ENCODE measurements around the gene BZW1.
A peak's percentile ranks its signal among the peaks of the same experiment; 100 is the strongest.

BZW1 gene

DNA sequence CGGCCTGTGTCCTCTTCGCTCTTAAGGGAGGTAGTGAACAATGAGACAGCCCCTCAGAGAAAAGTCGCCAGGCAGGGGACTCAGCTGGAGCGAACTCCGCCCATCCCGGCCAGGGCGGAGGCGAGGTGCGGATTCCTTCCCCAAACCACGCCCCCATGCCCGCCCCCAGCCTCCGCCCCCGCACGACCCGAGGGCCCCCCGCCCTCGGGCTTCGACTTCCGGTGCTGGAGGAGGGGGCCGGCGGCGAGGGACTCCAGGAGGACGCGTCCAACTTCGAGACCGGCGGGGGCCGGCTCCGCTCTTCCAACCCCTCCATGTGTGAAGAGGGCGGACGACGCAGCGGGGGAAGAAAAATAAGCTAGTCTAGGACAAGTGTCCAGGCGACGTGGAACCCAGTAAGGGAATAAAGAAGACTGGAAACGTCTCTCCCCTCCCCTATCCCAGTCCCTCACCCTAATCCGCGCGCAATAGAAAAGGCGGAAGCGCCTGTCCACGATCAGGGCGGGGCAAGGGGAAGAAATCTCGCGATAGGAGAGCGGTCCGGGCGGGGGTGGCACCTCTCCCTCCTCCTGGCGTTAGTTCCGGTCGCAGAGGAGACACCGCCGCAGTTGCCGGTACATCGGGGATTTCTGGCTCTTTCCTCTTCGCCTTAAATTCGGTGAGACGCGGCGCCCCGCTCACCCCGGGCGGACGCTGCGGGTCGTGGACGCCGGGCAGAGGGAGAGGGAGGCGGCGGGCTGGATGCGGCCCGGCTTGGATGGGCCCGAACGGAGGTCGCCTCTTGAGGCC, at the start of gene BZW1:
Gene BZW1, plus strand, starts transcription at position 578 of the 789 bp plus-strand sequence. CDS start 1,308 bp downstream, outside the sequence.
- H3K36me3 ChIP-seq (ENCODE audit: control insufficient read depth, insufficient read depth, low read length), result no peaks in the 10 kb centered on the region

DNA sequence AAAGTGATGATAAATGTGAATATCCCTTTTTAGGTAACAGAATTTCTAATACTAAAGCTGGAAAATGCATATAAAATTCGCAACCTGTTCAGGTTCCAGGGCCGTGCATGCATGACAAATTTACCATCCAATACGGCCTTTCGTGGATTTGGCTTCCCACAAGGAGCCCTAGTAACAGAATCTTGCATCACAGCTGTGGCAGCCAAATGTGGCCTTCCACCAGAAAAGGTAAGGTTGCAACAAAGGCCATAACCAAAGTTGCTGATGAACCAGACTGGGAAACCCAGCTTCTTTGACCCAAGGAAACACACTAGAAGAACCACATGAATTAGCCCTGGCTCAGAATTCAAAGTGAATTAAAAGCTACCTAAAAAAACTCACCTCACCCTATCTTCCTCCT, 49.6 kb upstream of the BZW1 start:
- no peaks in the 10 kb centered on the region for H3K9me3 ChIP-seq (ENCODE audit: control insufficient read depth, low read length)
- H3K9ac ChIP-seq (ENCODE audit: low read length), result no peak overlapping the region
- H3K4me3 ChIP-seq (ENCODE audit: low read length), result no peak overlapping the region
- no peaks in the 10 kb centered on the region for H3K27me3 ChIP-seq (ENCODE audit: control insufficient read depth, insufficient read depth, low read length)
- no peaks in the 10 kb centered on the region for H3K4me1 ChIP-seq (ENCODE audit: control insufficient read depth, insufficient read depth, low read length)
- no peaks in the 10 kb centered on the region for H3K36me3 ChIP-seq (ENCODE audit: control insufficient read depth, insufficient read depth, low read length)

More for the DNA sequence above, at the start of gene BZW1:
- Histone ChIP-seq H3K4me3 (ENCODE audit: low read length) (peak within 1 kb of the TSS; percentile 54), H3K4me1 (ENCODE audit: control insufficient read depth, insufficient read depth, low read length) (peaks cover 24% of the 10 kb centered on the region), H3K9me3 (ENCODE audit: control insufficient read depth, low read length) (no peaks in the 10 kb centered on the region), H3K27me3 (ENCODE audit: control insufficient read depth, insufficient read depth, low read length) (no peaks in the 10 kb centered on the region), H3K9ac (ENCODE audit: low read length) (peak within 1 kb of the TSS; percentile 82)

DNA sequence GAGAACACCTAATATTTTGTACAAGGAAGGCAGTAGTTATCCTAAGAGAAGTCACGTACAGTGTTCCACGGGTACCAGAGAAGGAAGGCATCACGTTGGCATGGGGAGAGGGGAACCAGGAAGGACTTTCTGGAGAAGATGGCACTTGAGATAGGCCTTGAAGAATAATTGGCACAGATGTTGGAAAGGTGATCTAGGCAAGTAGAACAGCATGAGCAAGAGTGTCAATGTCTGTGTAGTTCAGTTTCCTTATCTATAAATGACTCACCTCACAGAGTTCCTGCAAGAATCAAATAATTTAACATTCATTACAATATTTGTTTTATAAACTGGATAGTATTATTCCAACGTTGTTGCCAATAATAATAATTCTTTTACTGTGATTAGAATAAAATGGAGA, 48.3 kb upstream of the BZW1 start:
- Histone ChIP-seq H3K4me3 (ENCODE audit: low read length) (no peak overlapping the region), H3K4me1 (ENCODE audit: control insufficient read depth, insufficient read depth, low read length) (no peaks in the 10 kb centered on the region), H3K9me3 (ENCODE audit: control insufficient read depth, low read length) (no peaks in the 10 kb centered on the region), H3K36me3 (ENCODE audit: control insufficient read depth, insufficient read depth, low read length) (no peaks in the 10 kb centered on the region), H3K27me3 (ENCODE audit: control insufficient read depth, insufficient read depth, low read length) (no peaks in the 10 kb centered on the region), H3K9ac (ENCODE audit: low read length) (no peak overlapping the region)

DNA sequence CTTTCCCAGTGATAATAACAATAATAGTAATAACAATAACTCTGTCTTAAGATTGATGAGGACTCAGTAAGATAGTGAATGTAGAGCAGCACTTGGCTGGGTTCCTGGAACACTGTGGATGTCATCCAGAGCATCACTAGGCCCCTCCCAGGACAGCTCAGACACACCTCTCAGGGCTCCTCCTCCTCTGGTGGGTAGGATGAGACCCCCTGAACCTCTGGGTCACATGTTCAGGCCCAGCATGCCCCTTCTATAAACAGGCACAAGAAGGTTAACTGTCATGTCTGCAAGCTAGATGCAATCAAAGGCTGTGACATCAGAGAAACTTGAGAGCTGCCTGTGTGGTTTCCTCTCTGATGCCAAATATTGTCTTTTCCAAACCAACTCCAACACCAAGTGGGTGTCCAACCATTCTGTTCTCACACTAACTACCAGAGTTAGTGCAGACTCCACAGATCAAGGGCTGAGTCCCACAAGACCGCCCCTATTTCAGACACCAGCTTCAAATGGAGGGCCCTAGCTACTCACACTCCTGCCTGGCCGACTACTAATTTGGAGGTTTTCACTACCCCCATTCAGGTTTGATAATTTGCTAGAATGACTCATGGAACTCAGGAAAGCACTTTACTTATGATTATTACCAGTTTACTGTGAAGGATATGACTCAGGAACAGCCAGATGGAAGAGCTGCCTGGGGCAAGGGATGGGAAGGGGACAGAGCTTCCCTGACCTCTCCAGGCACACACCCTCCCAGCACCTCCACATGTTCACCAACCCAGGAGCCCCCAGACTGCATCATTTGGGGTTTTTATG, 46.4 kb upstream of the BZW1 start:
- H3K9ac ChIP-seq (ENCODE audit: low read length), result no peak overlapping the region
- H3K36me3 ChIP-seq (ENCODE audit: control insufficient read depth, insufficient read depth, low read length), result no peaks in the 10 kb centered on the region
- H3K4me3 ChIP-seq (ENCODE audit: low read length), result no peak overlapping the region
- H3K4me1 ChIP-seq (ENCODE audit: control insufficient read depth, insufficient read depth, low read length), result no peaks in the 10 kb centered on the region
- no peaks in the 10 kb centered on the region for H3K9me3 ChIP-seq (ENCODE audit: control insufficient read depth, low read length)
- H3K27me3 ChIP-seq (ENCODE audit: control insufficient read depth, insufficient read depth, low read length), result no peaks in the 10 kb centered on the region

DNA sequence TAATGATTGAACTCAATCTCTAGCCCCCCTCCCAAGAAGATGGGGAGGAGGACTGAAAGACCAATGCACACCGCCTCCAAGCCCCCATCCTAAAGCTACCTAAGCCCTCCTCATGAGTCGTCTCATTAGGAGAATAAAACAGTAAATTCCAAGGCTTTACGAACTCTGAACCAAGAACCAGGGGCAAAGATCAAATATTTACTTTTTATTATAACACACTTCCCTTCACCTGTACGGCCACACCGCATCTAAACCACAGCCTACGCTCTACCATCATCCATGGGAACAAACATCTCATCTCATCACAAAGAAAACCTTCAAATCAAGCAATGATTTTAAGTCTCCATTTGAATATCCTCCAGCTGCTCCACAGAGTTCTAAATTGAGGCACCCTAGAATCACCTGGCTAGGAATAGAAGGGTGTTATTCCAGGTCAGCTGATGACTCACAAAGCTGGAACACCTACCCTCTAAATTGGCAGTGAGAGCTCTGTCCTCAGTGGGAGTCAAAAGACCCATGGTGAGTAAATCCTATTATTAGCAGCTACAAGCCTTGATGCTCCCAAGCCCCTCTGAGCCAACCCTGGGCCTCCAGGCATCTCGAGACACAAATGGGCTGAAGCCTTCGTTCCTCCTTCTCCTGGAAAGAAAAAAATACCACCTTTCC, 45.6 kb upstream of the BZW1 start:
- no peaks in the 10 kb centered on the region for H3K4me1 ChIP-seq (ENCODE audit: control insufficient read depth, insufficient read depth, low read length)
- no peaks in the 10 kb centered on the region for H3K9me3 ChIP-seq (ENCODE audit: control insufficient read depth, low read length)
- no peak overlapping the region for H3K9ac ChIP-seq (ENCODE audit: low read length)
- no peaks in the 10 kb centered on the region for H3K27me3 ChIP-seq (ENCODE audit: control insufficient read depth, insufficient read depth, low read length)
- no peak overlapping the region for H3K4me3 ChIP-seq (ENCODE audit: low read length)
- H3K36me3 ChIP-seq (ENCODE audit: control insufficient read depth, insufficient read depth, low read length), result no peaks in the 10 kb centered on the region

DNA sequence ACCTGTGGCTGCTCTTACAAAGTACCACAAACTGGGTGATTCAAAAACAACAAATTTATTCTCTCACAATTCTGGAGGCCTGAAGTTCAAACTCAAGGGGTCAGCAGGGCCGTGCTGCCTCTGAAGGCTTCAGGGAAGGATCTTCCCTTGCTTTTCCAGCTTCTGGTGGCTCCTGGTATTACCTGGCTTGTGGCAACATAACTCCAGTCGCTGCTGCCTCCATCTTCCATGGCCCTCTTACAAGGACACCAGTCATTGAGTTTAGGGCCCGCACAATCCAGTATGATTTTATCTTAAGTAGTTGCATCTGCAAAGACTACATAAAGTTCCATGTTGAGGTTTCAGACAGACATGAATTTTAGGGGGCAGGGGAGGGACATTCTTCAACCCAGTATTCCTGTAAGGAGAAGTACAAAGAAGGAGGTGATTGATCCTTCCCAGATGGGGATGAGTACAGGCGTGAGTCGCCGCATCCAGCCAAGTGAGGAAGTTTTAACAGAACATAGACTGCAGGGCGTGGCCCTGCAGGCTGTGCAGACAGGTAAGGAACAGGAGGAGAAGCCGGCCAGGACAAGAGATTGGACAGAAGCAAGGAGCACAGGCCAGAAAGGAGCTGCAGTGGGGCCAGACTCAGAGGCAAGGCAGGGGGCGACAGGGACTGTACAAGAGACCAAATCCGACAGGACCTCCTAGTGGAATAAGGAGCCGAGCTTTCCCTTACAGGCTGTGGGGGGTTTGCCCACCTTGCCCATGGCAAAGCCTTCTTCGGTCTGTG, 44.4 kb upstream of the BZW1 start:
- no peaks in the 10 kb centered on the region for H3K4me1 ChIP-seq (ENCODE audit: control insufficient read depth, insufficient read depth, low read length)
- H3K9me3 ChIP-seq (ENCODE audit: control insufficient read depth, low read length), result no peaks in the 10 kb centered on the region
- no peaks in the 10 kb centered on the region for H3K27me3 ChIP-seq (ENCODE audit: control insufficient read depth, insufficient read depth, low read length)
- H3K9ac ChIP-seq (ENCODE audit: low read length), result no peak overlapping the region
- H3K4me3 ChIP-seq (ENCODE audit: low read length), result no peak overlapping the region
- H3K36me3 ChIP-seq (ENCODE audit: control insufficient read depth, insufficient read depth, low read length), result no peaks in the 10 kb centered on the region

DNA sequence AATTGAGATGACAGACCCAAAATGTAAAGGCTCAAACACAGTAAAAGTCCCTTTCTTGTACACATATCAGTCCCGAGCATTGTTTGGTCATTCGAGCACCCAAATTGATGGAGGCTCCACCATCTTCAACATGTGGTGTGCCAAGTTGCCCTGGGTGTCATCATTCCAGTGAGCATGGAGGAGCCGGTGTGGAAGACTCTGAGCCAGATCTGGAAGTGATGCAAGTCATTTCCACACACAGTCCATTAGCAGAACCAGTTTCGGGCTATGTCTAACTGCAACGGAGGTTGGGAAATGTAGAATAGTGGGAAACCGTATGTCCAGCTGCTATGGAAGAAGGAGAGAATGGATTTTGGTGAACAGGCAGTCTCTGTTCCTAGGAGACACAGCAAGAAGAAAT, 40.9 kb upstream of the BZW1 start:
- H3K4me1 ChIP-seq (ENCODE audit: control insufficient read depth, insufficient read depth, low read length), result peaks cover 4% of the 10 kb centered on the region
- H3K9me3 ChIP-seq (ENCODE audit: control insufficient read depth, low read length), result no peaks in the 10 kb centered on the region
- H3K4me3 ChIP-seq (ENCODE audit: low read length), result no peak overlapping the region
- no peaks in the 10 kb centered on the region for H3K36me3 ChIP-seq (ENCODE audit: control insufficient read depth, insufficient read depth, low read length)
- H3K9ac ChIP-seq (ENCODE audit: low read length), result no peak overlapping the region
- no peaks in the 10 kb centered on the region for H3K27me3 ChIP-seq (ENCODE audit: control insufficient read depth, insufficient read depth, low read length)

DNA sequence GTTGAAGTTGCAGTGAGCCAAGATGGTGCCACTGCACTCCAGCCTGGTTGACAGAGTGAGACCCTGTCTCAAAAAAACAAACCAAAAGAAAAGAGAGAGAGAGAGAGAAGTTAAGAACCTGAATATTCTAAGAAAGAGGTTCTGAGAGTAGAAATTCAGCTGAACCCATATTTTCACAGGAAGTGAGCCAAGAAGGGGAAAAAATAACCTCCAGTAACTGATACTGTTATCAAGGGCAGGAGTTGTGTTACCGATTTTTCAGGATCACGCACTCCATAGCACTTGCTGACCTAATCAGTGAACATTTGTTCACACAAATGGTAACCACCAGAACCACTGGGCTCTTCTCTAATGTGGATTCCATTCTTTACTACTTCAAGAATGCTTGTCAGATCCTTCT, 39.1 kb upstream of the BZW1 start:
- H3K9ac ChIP-seq (ENCODE audit: low read length), result no peak overlapping the region
- peaks cover 4% of the 10 kb centered on the region for H3K4me1 ChIP-seq (ENCODE audit: control insufficient read depth, insufficient read depth, low read length)
- H3K4me3 ChIP-seq (ENCODE audit: low read length), result no peak overlapping the region
- H3K36me3 ChIP-seq (ENCODE audit: control insufficient read depth, insufficient read depth, low read length), result no peaks in the 10 kb centered on the region
- H3K9me3 ChIP-seq (ENCODE audit: control insufficient read depth, low read length), result no peaks in the 10 kb centered on the region
- no peaks in the 10 kb centered on the region for H3K27me3 ChIP-seq (ENCODE audit: control insufficient read depth, insufficient read depth, low read length)

DNA sequence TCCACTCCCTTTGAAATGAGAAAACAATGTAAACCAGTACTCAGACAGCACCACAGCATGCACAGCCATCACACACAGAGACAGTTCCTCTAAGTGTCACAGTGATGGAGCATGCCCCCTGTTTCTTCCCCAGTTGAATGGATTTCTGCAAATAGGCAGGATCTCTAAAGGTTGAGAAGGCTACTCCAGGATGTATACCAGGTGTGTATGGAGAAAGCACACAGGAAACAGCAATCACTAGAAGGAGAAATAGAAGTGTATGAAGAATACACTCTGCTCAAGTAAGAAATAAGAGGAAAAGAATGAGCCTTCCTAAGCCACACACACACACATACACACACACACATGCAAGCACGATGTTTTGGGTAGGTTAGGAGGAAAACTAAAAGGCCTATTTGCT, 38.6 kb upstream of the BZW1 start:
- no peaks in the 10 kb centered on the region for H3K27me3 ChIP-seq (ENCODE audit: control insufficient read depth, insufficient read depth, low read length)
- no peak overlapping the region for H3K9ac ChIP-seq (ENCODE audit: low read length)
- no peak overlapping the region for H3K4me3 ChIP-seq (ENCODE audit: low read length)
- no peaks in the 10 kb centered on the region for H3K9me3 ChIP-seq (ENCODE audit: control insufficient read depth, low read length)
- H3K4me1 ChIP-seq (ENCODE audit: control insufficient read depth, insufficient read depth, low read length), result peaks cover 4% of the 10 kb centered on the region
- no peaks in the 10 kb centered on the region for H3K36me3 ChIP-seq (ENCODE audit: control insufficient read depth, insufficient read depth, low read length)

DNA sequence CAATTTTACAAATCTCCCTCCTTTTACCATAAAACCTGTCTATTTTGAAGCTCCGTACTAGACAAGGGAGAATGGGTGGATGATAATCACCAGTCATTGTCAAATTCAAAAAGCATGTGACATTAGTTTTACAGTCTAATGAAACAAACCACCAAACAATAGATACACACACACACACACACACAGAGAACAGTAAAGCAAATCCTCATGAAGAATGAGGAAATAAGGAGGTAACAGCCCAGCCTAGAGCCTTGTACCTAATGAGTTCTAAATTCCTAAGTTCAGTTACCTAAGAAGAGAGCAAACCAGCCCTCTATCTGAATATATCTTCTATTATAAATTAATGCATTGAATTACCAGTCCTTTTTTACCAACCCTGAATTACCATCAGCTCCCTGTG, 36.8 kb upstream of the BZW1 start:
- Histone ChIP-seq H3K36me3 (ENCODE audit: control insufficient read depth, insufficient read depth, low read length) (no peaks in the 10 kb centered on the region), H3K9ac (ENCODE audit: low read length) (no peak overlapping the region), H3K27me3 (ENCODE audit: control insufficient read depth, insufficient read depth, low read length) (no peaks in the 10 kb centered on the region), H3K4me3 (ENCODE audit: low read length) (no peak overlapping the region), H3K4me1 (ENCODE audit: control insufficient read depth, insufficient read depth, low read length) (peaks cover 4% of the 10 kb centered on the region), H3K9me3 (ENCODE audit: control insufficient read depth, low read length) (no peaks in the 10 kb centered on the region)

DNA sequence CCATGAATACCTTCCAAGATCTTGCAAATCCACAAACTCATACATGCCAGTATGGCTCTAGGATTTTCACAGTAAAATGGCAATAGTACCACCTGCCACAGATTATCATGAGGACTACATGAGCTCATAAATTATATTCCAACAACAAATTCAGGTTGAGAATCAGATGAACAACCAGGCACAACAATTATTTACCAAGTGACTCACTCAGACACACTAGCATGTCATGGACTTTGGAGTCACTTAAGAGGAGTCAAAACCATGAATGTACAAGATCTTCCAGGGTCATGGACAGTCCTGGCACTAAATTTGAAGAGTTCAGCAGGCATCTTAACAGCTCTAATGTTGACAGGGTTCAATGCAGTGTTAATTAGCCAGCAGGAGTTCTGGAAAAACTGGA, 34.4 kb upstream of the BZW1 start:
- H3K4me1 ChIP-seq (ENCODE audit: control insufficient read depth, insufficient read depth, low read length), result peaks cover 4% of the 10 kb centered on the region
- H3K27me3 ChIP-seq (ENCODE audit: control insufficient read depth, insufficient read depth, low read length), result no peaks in the 10 kb centered on the region
- no peaks in the 10 kb centered on the region for H3K9me3 ChIP-seq (ENCODE audit: control insufficient read depth, low read length)

More for the DNA sequence above, 34.4 kb upstream of the BZW1 start:
- H3K9ac ChIP-seq (ENCODE audit: low read length), result no peak overlapping the region
- no peaks in the 10 kb centered on the region for H3K36me3 ChIP-seq (ENCODE audit: control insufficient read depth, insufficient read depth, low read length)
- H3K4me3 ChIP-seq (ENCODE audit: low read length), result no peak overlapping the region

Measured in mucosa of stomach (tissue), 1 donor.